OCI-LY7 (cell line): Measurements from ENCODE around the gene DNAJA3.

ENCODE experiments used
- CTCF ChIP-seq: fragments of 200-600 bp; sonication (generic); conservative IDR thresholded peaks from 2 replicates; pipeline ENCODE4 v1.5.1; 2014; ENCODE audit warnings: mild to moderate bottlenecking, antibody characterized with exemption, low read length, moderate library complexity, mixed read lengths
- EZH2phosphoT487 ChIP-seq: fragments of 200-600 bp; sonication (generic); IDR thresholded peaks from 2 replicates; pipeline ENCODE4 v1.6.1; 2018; ENCODE audit warnings: low read depth, borderline replicate concordance, mild to moderate bottlenecking, mixed run types, antibody characterized with exemption, low read length, moderate library complexity, mixed read lengths

DNA sequence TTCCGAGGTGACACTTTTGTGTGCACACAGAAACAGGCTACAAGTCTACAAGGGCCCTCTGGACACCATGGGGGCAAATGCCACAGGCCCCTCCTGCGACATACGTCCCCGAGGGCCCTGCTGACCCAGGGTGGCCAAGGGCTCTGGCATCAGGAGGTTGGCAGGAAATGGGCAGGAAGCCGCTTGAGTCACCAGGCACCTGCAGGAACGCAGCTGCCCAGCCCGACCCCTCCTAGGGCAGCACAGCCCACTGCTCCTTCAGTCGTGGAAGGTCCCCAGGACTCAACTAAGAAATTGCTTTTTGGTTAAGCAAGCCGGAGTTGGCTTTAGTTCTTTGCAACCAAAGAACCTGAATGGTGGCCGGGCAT lies 17.4 kb upstream of the DNAJA3 start:
- TF ChIP-seq CTCF (no peak), EZH2phosphoT487 (no peak)
